GM21619 (cell line): Measurements from ENCODE around the gene AKAP3.

Experiments used
- ATAC-seq: cut with Tn5 transposase; IDR thresholded peaks from one replicate; pipeline ENCODE4 v1.9.1; 2021; ENCODE audit not compliant: unreplicated experiment

Gene AKAP3

GRCh38 chr12:4603421-4603820 is 45.4 kb downstream of the AKAP3 start:
- no peak for ATAC-seq

DNA sequence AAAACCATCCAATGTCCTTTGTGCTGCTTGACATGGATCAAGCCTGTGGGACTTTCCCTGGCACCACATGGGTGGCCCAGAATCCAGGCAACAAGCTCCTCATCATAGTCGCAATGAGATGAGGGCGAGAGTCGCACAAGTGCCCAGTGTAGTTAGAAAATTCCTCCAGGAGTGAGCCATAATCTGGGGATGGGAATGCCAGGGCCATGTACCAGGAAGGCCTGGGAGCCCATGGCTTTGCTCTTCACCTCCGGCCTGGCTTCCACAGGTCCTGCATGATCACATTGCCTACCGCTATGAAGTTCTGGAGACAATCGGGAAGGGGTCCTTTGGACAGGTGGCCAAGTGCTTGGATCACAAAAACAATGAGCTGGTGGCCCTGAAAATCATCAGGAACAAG is 53.0 kb downstream of the AKAP3 start:
- no peak for ATAC-seq

DNA sequence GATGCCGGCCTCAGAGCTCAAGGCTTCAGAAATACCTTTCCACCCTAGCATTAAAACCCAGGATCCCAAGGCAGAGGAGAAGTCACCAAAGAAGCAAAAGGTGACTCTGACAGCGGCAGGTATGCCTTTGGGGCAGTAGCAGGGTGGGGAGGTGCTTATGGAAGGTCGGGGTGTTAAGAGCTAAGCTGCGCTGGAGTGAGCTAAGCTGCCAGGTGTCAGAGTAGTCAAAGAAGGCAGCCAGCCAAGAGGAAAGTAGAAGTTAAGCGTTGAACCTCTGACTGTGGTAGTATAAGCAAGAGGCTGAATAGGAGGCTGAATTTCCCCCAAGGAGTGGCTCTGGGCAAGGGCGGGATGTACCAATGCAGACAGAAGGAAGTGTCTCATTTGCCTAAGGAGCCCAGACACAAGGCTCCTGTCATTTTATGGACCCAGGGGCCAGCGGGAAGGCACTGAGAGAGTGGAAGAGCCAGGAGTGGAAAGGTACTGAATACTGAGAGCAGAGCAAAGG is 57.6 kb downstream of the AKAP3 start:
- ATAC-seq, result no peak

DNA sequence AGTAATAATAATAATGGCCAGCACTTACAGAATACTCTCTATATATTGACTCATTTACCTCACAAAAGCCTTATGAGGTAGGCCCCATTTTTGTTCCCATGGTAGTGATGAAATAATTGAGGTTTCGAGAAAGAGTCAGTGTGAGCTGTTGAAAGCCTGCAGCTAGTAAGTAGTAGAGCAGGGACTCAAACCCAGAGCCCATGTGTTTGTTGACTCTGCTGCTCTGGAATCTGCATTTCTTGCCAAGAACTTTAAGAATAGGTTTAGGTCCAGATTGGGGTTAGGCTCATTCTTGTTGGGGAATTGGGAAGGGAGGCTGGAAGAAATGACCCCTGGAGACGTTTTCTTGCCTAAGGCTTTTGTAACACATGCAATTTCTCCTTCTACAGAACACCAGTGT is 58.9 kb downstream of the AKAP3 start:
- ATAC-seq, result no peak

- no peak for ATAC-seq
These were observed 59.9 kb downstream of the AKAP3 start for GRCh38 chr12:4588916-4589315.

DNA sequence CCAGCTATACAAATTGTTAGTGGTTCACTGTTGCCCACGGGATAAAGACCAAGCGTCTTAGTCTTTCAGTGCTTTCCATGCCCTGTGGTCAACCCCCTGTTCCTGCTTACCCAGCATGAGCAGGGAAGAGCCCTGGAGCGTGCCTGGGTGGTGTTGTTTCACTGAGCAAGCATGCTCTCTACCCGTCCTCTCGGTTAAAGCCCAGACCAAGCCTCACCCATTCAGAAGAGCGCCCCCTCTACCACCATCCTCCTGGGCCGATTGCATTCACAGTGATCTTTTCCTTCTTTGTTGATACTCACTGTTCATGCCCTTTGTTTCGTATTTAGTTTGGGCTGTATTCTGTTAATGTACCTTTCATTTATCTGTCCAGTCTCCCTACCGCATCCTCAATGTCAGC is 61.7 kb downstream of the AKAP3 start:
- no peak for ATAC-seq

DNA sequence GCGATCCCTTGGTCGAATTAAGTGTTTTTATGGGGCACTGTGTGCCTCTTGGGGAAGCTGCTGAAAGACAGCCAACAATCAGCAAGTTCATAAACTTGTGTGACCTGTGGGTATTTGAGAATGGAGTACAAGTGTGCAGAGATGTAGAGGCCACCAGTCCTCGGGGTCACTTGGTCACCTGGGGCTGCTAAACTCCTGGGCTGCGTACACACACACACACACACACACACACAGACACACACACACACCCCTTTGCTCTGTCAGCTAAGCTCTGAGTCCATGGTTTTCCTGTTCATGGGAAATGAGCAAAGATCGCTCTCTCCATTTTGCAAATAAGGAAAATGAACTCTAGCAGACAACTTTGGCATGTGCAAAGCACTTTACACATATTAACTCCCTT is 62.4 kb downstream of the AKAP3 start:
- ATAC-seq, result no peak

GRCh38 chr12:4584896-4585295 is 64.0 kb downstream of the AKAP3 start:
- ATAC-seq, result no peak

- ATAC-seq, result no peak
These were observed 64.6 kb downstream of the AKAP3 start for GRCh38 chr12:4584281-4584680.

GRCh38 chr12:4580281-4580688 is 68.6 kb downstream of the AKAP3 start:
- no peak for ATAC-seq

GRCh38 chr12:4579305-4580102 is 69.3 kb downstream of the AKAP3 start:
- no peak for ATAC-seq

- ATAC-seq, result no peak
These were observed 76.2 kb downstream of the AKAP3 start for GRCh38 chr12:4572680-4573079.

DNA sequence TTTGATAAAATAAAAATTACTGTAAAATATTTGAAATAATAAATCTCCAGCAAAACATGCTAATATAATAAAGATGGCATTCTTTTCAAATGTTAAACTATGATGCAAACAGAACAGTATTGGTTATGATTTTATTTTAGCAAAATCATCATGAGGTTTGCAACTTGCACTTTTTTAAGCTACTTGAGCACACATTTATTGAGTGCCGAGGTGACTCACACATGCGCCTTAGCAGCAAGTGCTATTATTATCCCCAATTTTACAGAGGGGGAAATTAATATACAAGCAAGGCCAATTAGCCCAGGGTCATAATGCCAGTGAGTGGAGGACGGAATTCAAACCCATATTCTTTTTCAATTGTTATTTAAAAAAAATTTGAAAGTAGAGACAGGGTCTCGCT is 79.6 kb downstream of the AKAP3 start:
- no peak for ATAC-seq

- ATAC-seq, result no peak
These were observed 81.6 kb downstream of the AKAP3 start for GRCh38 chr12:4567073-4567881.

DNA sequence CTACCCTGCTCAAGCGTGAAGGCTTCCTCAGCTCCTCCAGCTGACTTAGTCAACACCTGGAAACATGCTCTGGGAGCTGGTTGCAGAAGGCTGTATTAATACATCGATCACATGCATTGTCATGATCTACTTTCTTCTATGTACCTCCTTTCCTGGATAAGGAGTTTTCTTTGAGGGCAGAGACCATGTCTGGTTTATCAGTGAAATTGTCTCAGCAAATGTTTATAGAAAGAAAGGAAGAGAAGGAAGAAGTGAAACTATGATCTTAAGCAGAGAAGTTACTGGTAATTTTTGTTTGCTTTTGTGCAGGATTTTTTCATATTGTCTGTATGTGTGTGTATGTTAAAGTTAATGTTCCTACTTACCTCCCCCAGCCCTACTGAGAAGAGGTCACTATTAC is 82.4 kb downstream of the AKAP3 start:
- no peak for ATAC-seq
